Lung (tissue), 12 donors: ENCODE measurements around the gene PIK3AP1. TPM values are rescaled to one million over a fixed set of nuclear protein-coding genes. Genes with fewer than 3 reads are reported as not detected.

Source experiments
- ATAC-seq: fragments of 200-7000 bp; cut with Tn5 transposase; one replicate; pipeline ENCODE4 v1.9.1; 2020; ENCODE audit warnings: moderate number of reproducible peaks; ENCODE audit not compliant: insufficient read depth, low FRiP score
- DNase-seq, 3 donors: peaks; one replicate each; pipeline ENCODE4 v3.0.0-alpha.2; 2013 to 2017
- H3K27ac ChIP-seq, 2 donors: one replicate each; pipeline ENCODE4 v1.5.1; 2013; ENCODE audit warnings: mild to moderate bottlenecking in 2 of 2, moderate library complexity in 2 of 2, control low read depth in 1 of 2, inconsistent platforms in 1 of 2, low read depth in 1 of 2, low read length in 1 of 2
- H3K27me3 ChIP-seq, 3 donors: one replicate each; pipeline ENCODE4 v1.5.1; 2013; ENCODE audit warnings: low read length in 2 of 3; ENCODE audit not compliant: control insufficient read depth in 3 of 3, insufficient read depth in 3 of 3
- H3K36me3 ChIP-seq, 4 donors: one replicate each; pipeline ENCODE4 v1.5.1; 2013; ENCODE audit warnings: low read length in 4 of 4, mild to moderate bottlenecking in 1 of 4, moderate library complexity in 1 of 4; ENCODE audit not compliant: control insufficient read depth in 4 of 4, insufficient read depth in 4 of 4
- H3K4me1 ChIP-seq, 5 donors: one replicate each; pipeline ENCODE4 v1.5.1; 2013; ENCODE audit warnings: low read length in 5 of 5, mild to moderate bottlenecking in 2 of 5, moderate library complexity in 1 of 5; ENCODE audit not compliant: control insufficient read depth in 5 of 5, insufficient read depth in 5 of 5
- H3K4me3 ChIP-seq: one replicate; pipeline ENCODE4 v1.5.1; 2013; ENCODE audit warnings: mild to moderate bottlenecking, control low read depth, moderate library complexity
- H3K9ac ChIP-seq, 2 donors: one replicate each; pipeline ENCODE4 v1.5.1; 2013; ENCODE audit warnings: low read length in 2 of 2, control low read depth in 1 of 2; ENCODE audit not compliant: insufficient read depth in 1 of 2
- H3K9me3 ChIP-seq, 4 donors: one replicate each; pipeline ENCODE4 v1.5.1; 2013; ENCODE audit warnings: low read length in 3 of 4, mild to moderate bottlenecking in 1 of 4, moderate library complexity in 1 of 4; ENCODE audit not compliant: control insufficient read depth in 4 of 4, insufficient read depth in 3 of 4
- CTCF ChIP-seq: IDR thresholded peaks from 2 replicates; pipeline ENCODE4 v1.5.1; 2012; ENCODE audit warnings: mild to moderate bottlenecking; ENCODE audit errors: control extremely low read depth, extremely low read depth
- WGBS, 2 donors: extraction: QIAGEN DNeasy Blood & Tissue Kit; methylation state at CpG; one replicate each; pipeline ENCODE4 v1.1.7; 2013; 5-methylcytosine and 5-hydroxymethylcytosine counted together
- polyA plus RNA-seq, 2 donors: library from polyadenylated mRNA; stranded (reverse); fragments of 200-250 nt; gene quantifications; one replicate each; pipeline ENCODE4 v1.2.1, GENCODE V29; 2013
- total RNA-seq, 2 donors: library from RNA; depleted of rRNA in 1 of 2; stranded (reverse); fragments of >200 nt in 1 of 2; gene quantifications; one replicate each; pipeline ENCODE4 v1.2.1, GENCODE V29; 2014 to 2021
- donor health status: control.
- donor health status: control.
- donor health status: Bipolar disorder and iron deficiency.
- donor health status: healthy.
- donor health status: DM: yes; HTN: yes; CAD: no.

Gene PIK3AP1
- total and polyA plus RNA-seq, 4 donors, result 7.3 to 120 (median 30.4) TPM

GRCh38 chr10:96690755-96691730, 29.3 kb downstream of the PIK3AP1 start:
- Histone ChIP-seq H3K4me1 (peaks cover 0 to 2% (median 0%) of the 10 kb centered on the region in 5 donors), H3K4me3 (no peak overlapping the region), H3K27me3 (no peaks in the 10 kb centered on the region), H3K36me3 (no peaks in the 10 kb centered on the region), H3K9me3 (peaks cover 0 to 2% (median 0%) of the 10 kb centered on the region in 4 donors), H3K9ac (no peak overlapping the region), H3K27ac (no peak overlapping the region)
- 69 to 73% methylated on average over 9 of the region's 9 CpGs for WGBS, 2 donors
- peak in 2 of 3 donors; percentile 12 to 31 for DNase-seq
- no peak for TF ChIP-seq CTCF
- ATAC-seq, result no peak

- H3K9ac ChIP-seq, result no peak overlapping the region
- TF ChIP-seq CTCF, result no peak
- no peak overlapping the region for H3K4me3 ChIP-seq
- H3K27me3 ChIP-seq, result no peaks in the 10 kb centered on the region
- 67 to 81% methylated on average over 4 of the region's 4 CpGs for WGBS, 2 donors
- H3K36me3 ChIP-seq, result no peaks in the 10 kb centered on the region
- H3K9me3 ChIP-seq, result peaks cover 0 to 2% (median 0%) of the 10 kb centered on the region in 4 donors
- ATAC-seq, result no peak
- H3K27ac ChIP-seq, result no peak overlapping the region
- DNase-seq, result no peak
- peaks cover 0 to 5% (median 0%) of the 10 kb centered on the region in 5 donors for H3K4me1 ChIP-seq
Measured at GRCh38 chr10:96688789-96689188, 31.5 kb downstream of the PIK3AP1 start.

- no peaks in the 10 kb centered on the region for H3K36me3 ChIP-seq
- TF ChIP-seq CTCF, result no peak
- H3K27ac ChIP-seq, result no peak overlapping the region
- peak; percentile 27 for ATAC-seq
- H3K27me3 ChIP-seq, result no peaks in the 10 kb centered on the region
- peaks cover 0 to 5% (median 0%) of the 10 kb centered on the region in 5 donors for H3K4me1 ChIP-seq
- H3K4me3 ChIP-seq, result no peak overlapping the region
- peaks cover 0 to 2% (median 0%) of the 10 kb centered on the region in 4 donors for H3K9me3 ChIP-seq
- 53 to 65% methylated on average over 8 of the region's 8 CpGs for WGBS, 2 donors
- no peak overlapping the region for H3K9ac ChIP-seq
- DNase-seq, result no peak
Measured at GRCh38 chr10:96687317-96688012, 32.8 kb downstream of the PIK3AP1 start.
